Stomach (tissue), 4 donors: ENCODE measurements around the gene SORCS3.

Experiments
- CTCF ChIP-seq, 7 experiments: fragments of 450-650 bp in 4 of 7; fragments of 200-600 bp in 3 of 7; sonication (generic) in 3 of 7; IDR thresholded peaks; one replicate each; pipeline ENCODE4 v1.5.1; 2016 to 2019; ENCODE audit warnings: antibody characterized with exemption in 7 of 7, control low read depth in 2 of 7, mild to moderate bottlenecking in 1 of 7
- EP300 ChIP-seq: sonication (generic); formaldehyde crosslinking; IDR thresholded peaks from one replicate; pipeline ENCODE4 v1.6.1; 2017; ENCODE audit warnings: antibody characterized with exemption
- POLR2AphosphoS5 ChIP-seq, 3 donors: sonication (generic); formaldehyde crosslinking; IDR thresholded peaks; one replicate each; pipeline ENCODE4 v1.6.1; 2016; ENCODE audit warnings: antibody characterized with exemption in 3 of 3

GRCh38 chr10:105121743-105122142 is 480.7 kb downstream of the SORCS3 start:
- TF ChIP-seq CTCF (IDR thresholded peaks at IDR 0.05), result no peak
- TF ChIP-seq EP300, result no peak
- no peak for TF ChIP-seq POLR2AphosphoS5 (IDR thresholded peaks at IDR 0.05)
